Measurements from ENCODE around the gene NDST1.

DNA sequence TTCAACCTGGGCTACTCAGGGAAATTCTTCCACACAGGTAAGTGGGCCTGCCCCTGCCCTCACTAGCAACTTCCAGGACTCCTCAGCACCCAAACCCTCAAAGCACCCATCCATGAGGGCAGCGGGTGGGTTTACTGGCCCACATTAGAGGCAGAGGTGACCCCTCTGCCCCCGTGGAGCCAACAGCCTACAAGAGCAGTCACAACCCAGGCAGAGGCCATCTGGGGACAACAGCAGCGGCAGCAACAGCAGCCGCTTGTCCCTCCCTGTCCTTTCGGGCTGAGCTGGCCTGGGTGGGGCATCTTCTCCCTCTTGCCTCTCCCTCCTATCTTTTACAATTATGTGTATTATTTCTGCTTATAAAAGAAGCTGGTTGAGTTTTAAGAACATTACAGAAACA, 25.1 kb downstream of the NDST1 start:
- no peak for TF ChIP-seq EZH2 (IDR thresholded peaks at IDR 0.05; ENCODE audit: borderline replicate concordance, low read length)
- TF ChIP-seq, protein P1, sequence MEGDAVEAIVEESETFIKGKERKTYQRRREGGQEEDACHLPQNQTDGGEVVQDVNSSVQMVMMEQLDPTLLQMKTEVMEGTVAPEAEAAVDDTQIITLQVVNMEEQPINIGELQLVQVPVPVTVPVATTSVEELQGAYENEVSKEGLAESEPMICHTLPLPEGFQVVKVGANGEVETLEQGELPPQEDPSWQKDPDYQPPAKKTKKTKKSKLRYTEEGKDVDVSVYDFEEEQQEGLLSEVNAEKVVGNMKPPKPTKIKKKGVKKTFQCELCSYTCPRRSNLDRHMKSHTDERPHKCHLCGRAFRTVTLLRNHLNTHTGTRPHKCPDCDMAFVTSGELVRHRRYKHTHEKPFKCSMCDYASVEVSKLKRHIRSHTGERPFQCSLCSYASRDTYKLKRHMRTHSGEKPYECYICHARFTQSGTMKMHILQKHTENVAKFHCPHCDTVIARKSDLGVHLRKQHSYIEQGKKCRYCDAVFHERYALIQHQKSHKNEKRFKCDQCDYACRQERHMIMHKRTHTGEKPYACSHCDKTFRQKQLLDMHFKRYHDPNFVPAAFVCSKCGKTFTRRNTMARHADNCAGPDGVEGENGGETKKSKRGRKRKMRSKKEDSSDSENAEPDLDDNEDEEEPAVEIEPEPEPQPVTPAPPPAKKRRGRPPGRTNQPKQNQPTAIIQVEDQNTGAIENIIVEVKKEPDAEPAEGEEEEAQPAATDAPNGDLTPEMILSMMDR (IDR thresholded peaks at IDR 0.05; ENCODE audit: low read length) = no peak
